DMS79 (cell line): Measurements from ENCODE around the gene HSPA12B.
"Not testable (repeated sequence)": the region's sequence is repeated elsewhere in the genome, so short reads cannot be mapped to it uniquely, and the experiment has no call there.

Source experiments
- DNase-seq: peaks from one replicate; lab custom pipeline; 2025; lab: John Stamatoyannopoulos, UW

HSPA12B gene

DNA sequence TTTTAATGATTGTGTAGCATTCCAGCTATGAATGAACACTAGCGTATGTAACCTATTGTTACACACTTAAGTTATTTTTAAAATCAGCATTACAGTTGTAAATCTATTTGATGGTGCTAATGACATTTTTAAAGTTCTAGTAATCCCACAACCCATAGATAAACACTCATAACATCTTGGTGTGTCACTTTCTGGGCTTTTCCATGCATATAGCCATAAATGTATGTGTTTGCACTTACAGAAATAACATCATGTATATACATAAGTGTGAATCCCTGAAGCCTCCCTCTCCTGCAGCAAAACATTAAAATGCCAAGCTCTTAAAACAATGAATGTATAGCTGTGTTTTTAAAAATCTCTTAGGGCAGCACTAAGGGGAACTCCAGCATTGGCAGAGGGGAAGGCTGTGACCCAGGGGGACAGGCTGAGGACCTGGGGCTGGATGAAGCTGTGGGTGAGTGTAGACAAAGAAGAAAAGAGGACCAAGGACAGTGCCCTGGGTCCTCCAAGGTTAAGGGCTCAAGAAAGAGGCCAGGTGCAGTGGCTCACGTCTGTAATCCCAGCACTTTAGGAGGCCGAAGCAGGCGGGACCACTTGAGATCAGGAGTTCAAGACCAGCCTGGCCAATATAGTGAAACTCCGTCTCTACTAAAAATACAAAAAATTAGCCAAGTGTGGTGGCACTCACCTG, 55.0 kb downstream of the HSPA12B start:
- no peak for DNase-seq

- no peak for DNase-seq
Measured at GRCh38 chr20:3788685-3789155, 56.2 kb downstream of the HSPA12B start.

DNA sequence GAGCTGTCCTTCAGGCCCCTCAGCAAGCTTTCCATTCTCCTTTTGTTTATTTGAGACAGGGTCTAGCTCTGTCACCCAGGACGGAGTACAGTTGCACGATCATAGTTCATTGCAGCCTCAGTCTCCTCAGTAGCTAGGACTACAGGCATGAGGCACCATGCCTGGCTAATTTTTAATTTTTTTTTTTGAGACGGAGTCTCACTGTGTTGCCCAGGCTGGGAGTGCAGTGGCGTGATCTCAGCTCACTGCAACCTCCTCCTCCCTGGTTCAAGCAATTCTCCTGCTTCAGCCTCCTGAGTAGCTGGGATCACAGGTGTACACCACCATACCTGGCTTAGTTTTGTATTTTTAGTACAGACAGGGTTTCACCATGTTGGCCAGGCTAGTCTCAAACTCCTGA, 56.7 kb downstream of the HSPA12B start:
- not testable (repeated sequence) for DNase-seq

- not testable (repeated sequence) for DNase-seq
Measured at GRCh38 chr20:3794168-3794567, 61.7 kb downstream of the HSPA12B start.

DNA sequence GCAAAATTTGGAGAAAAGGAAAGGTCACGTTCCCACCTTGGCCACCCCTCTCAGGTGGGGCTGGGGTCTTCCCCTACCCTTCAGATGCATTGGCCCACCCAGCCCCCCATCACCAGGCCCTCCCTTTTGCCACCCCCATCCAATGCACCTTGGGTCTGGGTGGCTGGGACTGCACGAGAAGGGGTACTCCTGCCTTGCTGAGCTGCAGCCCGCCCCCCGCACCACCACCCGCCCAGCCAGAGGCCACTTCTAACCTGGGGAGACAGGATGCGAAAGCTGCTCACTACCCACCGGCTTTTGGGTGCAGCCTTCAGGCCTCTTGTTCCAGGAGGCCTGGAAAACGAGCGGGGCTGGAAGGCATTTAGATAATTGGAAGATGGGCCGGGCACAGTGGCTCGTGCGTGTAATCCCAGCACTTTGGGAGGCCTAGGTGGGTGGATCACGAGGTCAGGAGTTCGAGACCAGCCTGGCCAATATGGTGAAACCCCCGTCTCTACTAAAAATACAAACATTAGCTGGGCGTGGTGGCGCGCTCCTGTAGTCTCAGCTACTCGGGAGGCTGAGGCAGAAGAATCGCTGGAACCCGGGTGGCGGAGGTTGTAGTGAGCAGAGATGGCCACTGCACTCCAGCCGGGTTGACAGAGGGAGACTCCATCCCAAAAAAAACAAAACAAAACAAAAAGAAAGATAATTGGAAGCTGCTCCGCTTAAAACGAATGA, 62.4 kb downstream of the HSPA12B start:
- DNase-seq, result no peak

GRCh38 chr20:3795511-3796468, 63.3 kb downstream of the HSPA12B start, which contains the start of gene CDC25B:
CDC25B (plus strand) TSS chr20:3796310; CDS start chr20:3796532, 222 bp downstream.
- peak; percentile 84 for DNase-seq

DNA sequence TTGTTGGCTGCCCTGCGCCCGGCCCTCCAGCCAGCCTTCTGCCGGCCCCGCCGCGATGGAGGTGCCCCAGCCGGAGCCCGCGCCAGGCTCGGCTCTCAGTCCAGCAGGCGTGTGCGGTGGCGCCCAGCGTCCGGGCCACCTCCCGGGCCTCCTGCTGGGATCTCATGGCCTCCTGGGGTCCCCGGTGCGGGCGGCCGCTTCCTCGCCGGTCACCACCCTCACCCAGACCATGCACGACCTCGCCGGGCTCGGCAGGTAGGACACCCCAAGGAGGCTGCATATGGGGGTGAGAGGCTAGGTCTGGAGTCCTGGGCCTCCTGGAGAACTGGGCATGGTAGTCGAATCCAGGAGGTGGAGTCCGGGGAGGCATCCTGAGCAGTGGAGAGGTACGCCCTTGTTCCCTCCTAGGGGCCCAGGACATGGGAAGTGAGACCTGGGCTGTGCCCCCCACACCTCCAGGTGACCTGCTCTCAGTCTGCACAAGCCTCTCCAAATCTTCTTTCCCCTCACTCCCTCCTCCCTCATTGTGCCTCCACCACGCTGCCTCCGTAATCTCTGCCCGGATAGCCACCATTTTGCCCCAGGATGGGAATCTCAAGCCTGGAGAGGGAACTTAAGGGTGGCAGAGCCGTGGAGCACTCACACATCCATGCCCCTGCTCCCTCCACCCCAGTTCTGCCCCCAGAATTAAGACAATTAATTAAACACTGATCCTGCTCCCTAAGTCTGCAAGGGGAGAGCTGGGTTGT, 64.2 kb downstream of the HSPA12B start:
- DNase-seq, result no peak

DNA sequence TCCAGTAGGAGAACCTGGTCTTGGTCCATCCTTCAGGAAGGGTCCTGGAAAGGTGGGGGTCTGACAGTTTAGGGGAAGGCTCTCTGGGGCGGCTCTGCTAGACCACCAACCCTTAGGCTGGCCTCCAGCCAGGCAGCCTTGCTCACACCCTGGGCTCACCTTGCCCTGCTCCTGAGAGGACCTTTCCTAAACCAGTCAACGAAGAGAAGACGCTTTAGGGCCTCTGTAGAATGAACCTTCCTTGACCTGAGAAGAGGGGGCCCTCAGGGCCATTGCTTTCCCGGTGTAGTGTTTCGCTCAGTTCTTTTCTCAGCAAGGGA, 64.7 kb downstream of the HSPA12B start:
- DNase-seq, result no peak

- peak; percentile 13 for DNase-seq
Measured at GRCh38 chr20:3797592-3798372, 65.3 kb downstream of the HSPA12B start.

DNA sequence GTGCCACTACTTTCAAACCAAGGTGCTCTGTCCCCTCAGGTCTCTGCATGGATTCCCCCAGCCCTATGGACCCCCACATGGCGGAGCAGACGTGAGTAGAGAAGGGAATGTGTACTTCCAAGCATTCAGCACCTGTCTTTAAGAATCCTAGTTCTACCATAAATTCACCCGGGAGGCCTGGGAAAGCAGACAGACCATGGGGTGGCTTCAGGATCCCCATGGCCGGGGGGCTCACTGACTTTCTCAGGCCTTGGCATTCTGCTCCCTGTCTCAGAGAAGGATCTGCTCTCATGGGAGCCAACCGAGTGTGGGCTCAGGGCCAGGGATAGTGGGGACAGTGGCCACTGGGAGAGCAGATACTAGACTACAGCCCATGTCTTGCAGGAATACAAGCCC, 65.9 kb downstream of the HSPA12B start:
- DNase-seq, result no peak

DNA sequence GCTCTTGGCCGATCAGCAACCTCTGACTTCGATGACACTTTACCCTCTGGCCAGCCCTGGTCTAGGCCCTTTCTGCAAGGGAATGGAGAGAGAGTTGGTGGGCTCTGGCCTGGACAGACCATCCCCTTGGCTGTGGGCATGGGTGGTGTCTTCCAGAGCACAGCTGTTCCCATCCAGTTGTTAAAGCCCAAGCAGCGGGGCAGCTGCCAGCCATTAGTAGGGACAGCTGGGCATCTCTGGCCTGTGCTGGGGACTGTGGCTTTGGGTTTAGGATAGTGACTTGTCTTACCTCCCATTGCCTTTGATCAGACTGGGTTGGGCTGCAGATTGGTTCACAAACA, 66.4 kb downstream of the HSPA12B start:
- no peak for DNase-seq

DNA sequence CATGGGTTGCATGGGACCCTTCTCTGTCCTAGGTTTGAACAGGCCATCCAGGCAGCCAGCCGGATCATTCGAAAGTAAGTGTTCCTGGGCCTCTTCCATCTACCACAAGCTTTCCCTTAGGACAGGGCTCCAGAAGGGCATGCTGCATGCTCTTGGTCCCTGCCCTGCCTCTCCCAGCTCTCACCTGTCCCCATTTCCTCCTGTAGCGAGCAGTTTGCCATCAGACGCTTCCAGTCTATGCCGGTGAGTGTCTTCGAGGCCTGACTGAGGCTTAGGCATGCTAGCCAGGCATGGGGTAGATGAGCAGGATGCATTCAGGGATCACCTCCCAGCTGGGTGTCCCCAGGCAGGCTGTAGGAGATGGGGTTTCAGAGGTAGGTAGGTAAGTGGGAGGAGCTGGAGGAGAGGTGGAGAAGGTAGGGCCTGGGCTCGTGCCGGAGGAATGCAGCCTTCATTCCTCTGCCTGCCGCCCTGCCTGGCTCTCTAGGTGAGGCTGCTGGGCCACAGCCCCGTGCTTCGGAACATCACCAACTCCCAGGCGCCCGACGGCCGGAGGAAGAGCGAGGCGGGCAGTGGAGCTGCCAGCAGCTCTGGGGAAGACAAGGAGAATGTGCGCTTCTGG, 67.9 kb downstream of the HSPA12B start:
- DNase-seq, result no peak

GRCh38 chr20:3800878-3801260, 68.4 kb downstream of the HSPA12B start:
- DNase-seq, result no peak

DNA sequence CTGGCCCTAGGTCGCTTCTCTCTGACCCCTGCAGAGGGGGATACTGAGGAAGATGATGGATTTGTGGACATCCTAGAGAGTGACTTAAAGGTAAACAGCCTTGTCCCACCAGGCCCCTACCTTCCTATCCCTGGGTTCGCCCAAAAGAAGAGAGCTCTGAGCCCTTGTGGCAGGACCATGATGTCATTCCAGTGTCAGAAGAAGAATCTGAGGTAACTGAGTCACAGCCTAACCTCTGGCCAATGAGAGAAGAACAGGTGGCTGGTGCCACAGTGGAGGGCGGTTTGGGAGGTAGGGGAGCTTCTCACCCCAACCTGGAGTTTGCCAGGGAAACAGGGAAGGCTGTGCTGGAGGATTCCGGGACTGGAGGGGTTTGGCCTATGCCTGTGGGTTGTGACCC, 68.8 kb downstream of the HSPA12B start:
- DNase-seq, result no peak

GRCh38 chr20:3801846-3802245, 69.4 kb downstream of the HSPA12B start:
- DNase-seq, result no peak
